H4 (cell line): ENCODE data around the gene PBXIP1. TPM values are rescaled to one million over a fixed set of nuclear protein-coding genes. Genes with fewer than 3 reads are reported as not detected.
A peak's percentile ranks its signal among the peaks of the same experiment; 100 is the strongest.
"Not testable (repeated sequence)": the region's sequence is repeated elsewhere in the genome, so short reads cannot be mapped to it uniquely, and the experiment has no call there.

Experiments used
- DNase-seq: peaks from one replicate; pipeline ENCODE4 v3.0.0-alpha.2; 2015; ENCODE audit warnings: low spot score
- total RNA-seq: library from RNA; depleted of rRNA; stranded (reverse); fragments of >200 nt; shearing (Covaris generic); gene quantifications from 2 replicates; pipeline ENCODE4 v1.2.3, GENCODE V29; 2014

Gene PBXIP1
- total RNA-seq, 1 experiment from 2014 or later, result 22.8 TPM

- peak; percentile 88 for DNase-seq
Observed at GRCh38 chr1:154937085-154937987, 18.6 kb downstream of the PBXIP1 start.

GRCh38 chr1:154936555-154937084 is 19.3 kb downstream of the PBXIP1 start, which contains the start of gene PMVK:
Gene PMVK (minus strand): TSS chr1:154936719. CDS start chr1:154936685, 34 bp downstream.
- DNase-seq, result peak; percentile 88

- DNase-seq, result no peak
Observed at GRCh38 chr1:154935749-154936554, 19.9 kb downstream of the PBXIP1 start.

GRCh38 chr1:154934358-154934948 is 21.4 kb downstream of the PBXIP1 start:
- DNase-seq, result no peak

DNA sequence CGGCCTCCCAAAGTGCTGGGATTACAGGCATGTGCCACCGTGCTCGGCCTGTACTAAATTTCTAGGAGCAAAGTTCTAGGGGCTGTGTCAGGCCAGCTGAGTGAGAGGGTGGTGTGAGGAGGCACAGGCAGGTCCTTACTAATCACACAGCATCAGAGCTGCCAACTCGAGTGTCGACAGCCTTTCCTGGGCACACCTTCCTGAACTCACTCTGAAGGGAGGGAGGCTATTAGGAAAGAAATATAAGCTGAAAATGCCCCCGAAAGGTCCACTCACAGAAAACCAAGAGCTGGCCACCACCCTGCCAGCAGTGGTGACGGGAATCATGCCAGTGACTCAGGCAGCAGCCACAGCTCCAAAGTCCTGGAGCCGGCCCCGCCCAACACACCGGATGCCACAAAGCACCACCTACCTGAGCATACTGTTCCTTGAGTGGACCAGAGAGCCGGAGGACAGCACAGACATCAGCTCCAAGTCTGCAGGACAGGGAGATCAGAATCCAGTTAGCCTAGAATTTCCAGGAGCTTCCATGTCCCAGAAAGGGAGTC is 23.9 kb downstream of the PBXIP1 start:
- peak; percentile 88 for DNase-seq

GRCh38 chr1:154926201-154926600 is 29.7 kb downstream of the PBXIP1 start:
- no peak for DNase-seq

- no peak for DNase-seq
Observed at GRCh38 chr1:154925335-154926170, 30.3 kb downstream of the PBXIP1 start.

DNA sequence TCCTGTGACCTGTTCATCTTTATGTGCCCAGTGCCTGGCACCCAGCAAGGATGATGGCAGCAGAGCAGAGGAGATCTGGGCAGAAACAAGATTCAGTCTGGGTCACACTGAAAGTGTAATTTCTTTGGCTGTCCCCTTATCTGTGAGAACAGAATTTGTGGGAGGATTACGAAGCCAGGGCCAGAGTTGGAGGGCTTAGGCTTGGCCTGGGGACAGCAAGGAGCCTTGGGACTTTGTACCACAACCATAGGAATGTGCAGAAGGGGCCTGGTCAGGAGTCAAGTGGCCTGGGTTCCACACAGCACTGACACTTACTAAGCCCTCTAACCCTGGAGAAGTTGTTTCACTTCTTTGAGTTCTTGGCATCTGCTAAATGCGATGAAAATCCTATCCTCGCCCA is 32.2 kb downstream of the PBXIP1 start:
- no peak for DNase-seq

- DNase-seq, result no peak
Observed at GRCh38 chr1:154913273-154913672, 42.6 kb downstream of the PBXIP1 start.

DNA sequence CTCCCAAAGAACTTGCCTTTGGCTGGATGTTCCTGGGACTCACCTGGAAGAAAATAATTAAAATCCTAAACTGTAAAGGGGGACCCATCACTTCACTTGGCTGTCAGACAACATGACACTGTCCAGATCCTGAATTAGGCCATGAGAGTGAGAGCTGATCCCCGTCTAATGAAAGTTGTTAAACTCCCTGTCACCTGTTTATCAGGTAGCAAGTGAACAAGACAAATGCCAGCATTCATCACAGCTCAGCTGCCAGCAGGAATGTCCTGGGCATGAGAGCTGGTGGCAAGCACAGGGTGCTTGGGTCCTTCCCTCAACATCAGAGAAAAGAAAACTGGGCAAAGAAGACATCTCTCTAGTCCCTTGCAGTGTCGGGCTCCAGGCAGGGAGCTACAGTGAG is 43.1 kb downstream of the PBXIP1 start:
- no peak for DNase-seq

DNA sequence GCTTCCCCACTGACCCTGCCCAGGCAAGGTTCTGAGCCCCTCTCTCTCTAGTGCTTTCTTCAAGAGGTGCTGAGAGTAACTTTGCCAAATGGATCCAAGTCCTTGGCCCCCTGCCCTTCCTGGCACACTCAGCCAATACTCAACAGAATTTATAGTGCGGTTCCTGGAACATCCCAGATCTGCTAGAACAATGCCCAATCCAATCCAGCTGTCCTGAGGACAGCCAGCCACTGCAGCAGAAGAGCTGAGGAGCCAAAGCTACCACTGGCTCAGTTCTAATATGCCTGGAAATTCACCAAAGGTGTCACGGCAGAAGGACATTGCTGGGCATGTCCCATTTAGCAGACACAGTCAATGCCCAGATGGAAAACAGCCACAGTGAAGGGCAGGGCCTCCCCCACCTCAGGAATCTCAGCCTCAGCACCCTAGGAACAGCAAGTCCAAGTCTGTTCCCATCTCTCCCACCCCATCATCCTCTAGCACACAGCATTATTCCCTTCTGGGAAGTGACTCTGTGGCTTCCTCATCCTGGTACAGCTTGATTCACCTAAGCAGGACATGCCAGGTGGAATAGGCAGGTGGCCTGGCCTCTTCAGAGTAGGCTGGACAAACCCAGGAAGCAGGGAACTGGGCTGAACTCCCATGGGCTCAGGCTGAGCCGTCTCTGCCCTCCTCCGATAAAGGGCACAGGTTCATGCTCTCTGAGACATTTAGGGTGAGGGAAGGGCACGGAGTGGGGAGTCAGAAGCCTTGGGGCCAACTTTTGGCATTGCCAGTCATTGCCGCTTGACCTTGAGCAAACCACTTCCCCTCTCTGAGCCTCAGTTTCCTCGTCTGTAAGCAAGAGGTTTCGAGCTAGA is 44.0 kb downstream of the PBXIP1 start:
- DNase-seq, result no peak

- no peak for DNase-seq
Observed at GRCh38 chr1:154910851-154911250, 45.0 kb downstream of the PBXIP1 start.

DNA sequence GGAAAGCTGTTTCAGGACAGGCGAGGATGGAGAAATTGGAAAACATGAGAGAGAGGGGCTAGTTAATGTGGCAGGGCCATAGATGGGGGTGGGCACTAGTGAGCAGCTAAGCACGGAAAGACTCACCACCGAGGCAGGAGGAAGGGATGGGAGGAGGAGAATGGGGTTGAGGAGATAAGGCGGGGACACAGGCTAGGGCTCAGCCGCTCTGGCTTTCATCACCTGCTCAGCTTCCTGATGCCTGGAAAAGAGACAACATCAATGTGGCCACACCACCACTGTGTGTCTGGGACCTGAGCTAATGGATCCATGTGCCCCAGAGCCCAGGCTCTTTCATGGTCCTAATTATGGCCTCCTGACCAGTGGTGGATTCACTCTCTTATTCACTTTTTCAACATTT is 47.0 kb downstream of the PBXIP1 start:
- DNase-seq, result no peak

DNA sequence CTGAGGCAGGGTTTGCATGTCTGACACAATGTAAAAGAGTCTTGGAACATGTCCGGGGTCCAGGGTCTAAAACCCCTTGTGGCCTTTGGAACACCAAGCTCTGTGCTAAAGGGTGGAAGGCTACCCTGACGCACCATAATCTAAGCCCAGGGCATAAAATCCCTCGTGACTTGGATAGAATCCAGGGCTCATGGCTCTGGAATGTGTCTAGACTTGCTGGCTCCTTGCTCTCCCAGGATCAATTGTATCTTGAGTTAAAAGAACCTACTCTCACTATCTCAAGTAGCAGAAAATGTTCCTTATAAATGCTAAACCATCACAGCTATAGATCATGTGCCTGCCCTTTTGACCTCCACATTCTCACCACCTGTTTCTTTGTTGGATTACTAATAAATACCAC is 47.8 kb downstream of the PBXIP1 start:
- not testable (repeated sequence) for DNase-seq

- no peak for DNase-seq
Observed at GRCh38 chr1:154906621-154907081, 49.2 kb downstream of the PBXIP1 start.

DNA sequence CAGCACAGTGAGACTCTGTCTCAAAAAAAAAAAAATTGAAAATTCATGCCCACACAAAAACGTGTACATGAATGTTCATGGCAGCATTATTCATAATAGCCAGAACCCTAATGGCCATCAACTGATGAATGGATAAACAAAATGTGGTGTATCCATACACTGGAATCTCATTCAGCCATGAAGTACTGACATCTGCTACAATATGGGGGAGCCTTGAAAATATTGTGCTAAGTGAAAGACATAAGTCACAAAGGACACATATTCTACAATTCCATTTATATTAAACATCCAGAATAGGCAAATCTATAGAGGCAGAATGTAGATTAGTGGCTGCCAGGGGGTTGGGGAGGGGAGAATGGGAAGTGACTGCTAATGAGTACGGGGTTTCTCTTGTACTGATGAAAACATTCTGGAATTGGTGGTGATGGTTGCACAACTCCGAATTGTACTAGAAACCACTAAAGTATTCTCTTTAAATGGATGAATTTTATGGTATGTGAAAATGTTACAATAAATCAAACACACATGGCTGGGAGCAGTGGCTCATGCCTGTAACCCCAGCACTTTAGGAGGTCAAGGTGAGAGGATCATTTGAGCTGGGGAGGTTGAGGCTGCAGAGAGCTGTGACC is 52.8 kb downstream of the PBXIP1 start:
- no peak for DNase-seq

DNA sequence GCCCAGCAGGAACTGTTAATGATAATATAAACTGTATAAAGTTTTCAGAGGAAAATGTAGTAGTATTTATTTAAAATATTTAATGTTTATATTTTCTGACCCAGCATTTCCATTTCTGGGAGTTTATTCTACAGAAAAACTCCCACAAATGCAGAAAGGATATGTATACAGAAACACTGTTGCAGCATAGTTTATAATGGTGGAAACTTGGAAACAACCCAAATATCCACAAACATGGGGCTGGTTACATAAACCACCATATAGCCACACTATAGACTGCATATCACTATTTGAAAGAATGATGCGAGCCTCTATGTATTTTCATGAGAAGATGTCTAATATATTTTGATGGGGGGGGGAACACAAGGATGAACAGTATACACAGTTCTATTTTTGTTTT is 54.3 kb downstream of the PBXIP1 start:
- no peak for DNase-seq

GRCh38 chr1:154899041-154899440 is 56.9 kb downstream of the PBXIP1 start:
- DNase-seq, result no peak

- DNase-seq, result no peak
Observed at GRCh38 chr1:154896771-154897286, 59.1 kb downstream of the PBXIP1 start.
